ENCODE measurements around the gene SMAD4. TPM values are rescaled to one million over a fixed set of nuclear protein-coding genes. Genes with fewer than 3 reads are reported as not detected.

SMAD4 gene
- total RNA-seq, 1 donor from 2014 or later = 152 TPM

DNA sequence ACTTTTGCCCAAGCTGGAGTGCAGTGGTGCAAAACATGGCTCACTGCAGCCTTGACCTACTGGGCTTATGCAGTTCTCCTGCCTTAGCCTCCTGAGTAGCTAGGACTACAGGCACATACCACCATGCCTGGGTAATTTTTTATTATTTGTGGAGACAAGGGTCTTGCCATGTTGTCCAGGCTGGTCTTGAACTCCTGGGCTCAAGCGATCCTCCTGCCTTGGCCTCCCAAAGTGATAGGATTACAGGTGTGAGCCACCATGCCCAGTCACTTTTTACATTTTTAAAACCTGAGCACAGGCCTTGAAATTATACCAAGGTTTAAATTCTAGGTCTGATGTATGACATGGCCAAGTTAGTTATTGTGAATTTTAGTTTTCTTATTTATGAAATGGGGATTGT is 18.2 kb downstream of the SMAD4 start:
- no peaks in the 10 kb centered on the region for H3K9me3 Mint-ChIP-seq
- no peaks in the 10 kb centered on the region for H3K27me3 Mint-ChIP-seq (ENCODE audit: low read depth)
- H3K4me1 Mint-ChIP-seq = peaks cover 12% of the 10 kb centered on the region
- no peak for DNase-seq (ENCODE audit: low spot score in 2 of 2, unreplicated experiment in 2 of 2)
- no peak overlapping the region for H3K4me3 Mint-ChIP-seq
- TF ChIP-seq, protein P1, sequence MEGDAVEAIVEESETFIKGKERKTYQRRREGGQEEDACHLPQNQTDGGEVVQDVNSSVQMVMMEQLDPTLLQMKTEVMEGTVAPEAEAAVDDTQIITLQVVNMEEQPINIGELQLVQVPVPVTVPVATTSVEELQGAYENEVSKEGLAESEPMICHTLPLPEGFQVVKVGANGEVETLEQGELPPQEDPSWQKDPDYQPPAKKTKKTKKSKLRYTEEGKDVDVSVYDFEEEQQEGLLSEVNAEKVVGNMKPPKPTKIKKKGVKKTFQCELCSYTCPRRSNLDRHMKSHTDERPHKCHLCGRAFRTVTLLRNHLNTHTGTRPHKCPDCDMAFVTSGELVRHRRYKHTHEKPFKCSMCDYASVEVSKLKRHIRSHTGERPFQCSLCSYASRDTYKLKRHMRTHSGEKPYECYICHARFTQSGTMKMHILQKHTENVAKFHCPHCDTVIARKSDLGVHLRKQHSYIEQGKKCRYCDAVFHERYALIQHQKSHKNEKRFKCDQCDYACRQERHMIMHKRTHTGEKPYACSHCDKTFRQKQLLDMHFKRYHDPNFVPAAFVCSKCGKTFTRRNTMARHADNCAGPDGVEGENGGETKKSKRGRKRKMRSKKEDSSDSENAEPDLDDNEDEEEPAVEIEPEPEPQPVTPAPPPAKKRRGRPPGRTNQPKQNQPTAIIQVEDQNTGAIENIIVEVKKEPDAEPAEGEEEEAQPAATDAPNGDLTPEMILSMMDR (IDR thresholded peaks at IDR 0.05; ENCODE audit: unreplicated experiment) = no peak
- no peak overlapping the region for H3K27ac Mint-ChIP-seq
- peaks cover 19% of the 10 kb centered on the region for H3K36me3 Mint-ChIP-seq

DNA sequence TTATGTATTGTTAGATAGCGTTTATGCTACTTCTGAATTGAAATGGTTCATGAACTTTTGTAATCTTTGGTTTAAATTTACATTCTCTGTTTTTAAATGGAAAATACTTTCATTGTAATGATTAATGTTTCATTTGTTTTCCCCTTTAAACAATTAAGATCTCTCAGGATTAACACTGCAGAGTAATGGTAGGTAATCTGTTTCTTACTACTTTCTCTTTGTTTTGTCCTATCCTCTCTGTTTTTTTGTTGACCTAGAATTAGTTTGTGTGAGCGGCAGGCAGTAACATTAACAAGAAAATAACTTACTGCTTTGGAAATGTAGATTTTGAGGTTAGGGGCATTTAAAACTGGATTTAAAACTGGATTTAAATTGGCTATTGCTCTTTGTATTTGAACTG is 19.1 kb downstream of the SMAD4 start:
- H3K4me3 Mint-ChIP-seq = no peak overlapping the region
- no peaks in the 10 kb centered on the region for H3K27me3 Mint-ChIP-seq (ENCODE audit: low read depth)
- no peak for DNase-seq (ENCODE audit: low spot score in 2 of 2, unreplicated experiment in 2 of 2)
- TF ChIP-seq, protein P1 (IDR thresholded peaks at IDR 0.05; ENCODE audit: unreplicated experiment) = no peak
- H3K4me1 Mint-ChIP-seq = peaks cover 12% of the 10 kb centered on the region
- peak overlapping the region; percentile 61 for H3K27ac Mint-ChIP-seq
- H3K36me3 Mint-ChIP-seq = peaks cover 19% of the 10 kb centered on the region
- no peaks in the 10 kb centered on the region for H3K9me3 Mint-ChIP-seq

DNA sequence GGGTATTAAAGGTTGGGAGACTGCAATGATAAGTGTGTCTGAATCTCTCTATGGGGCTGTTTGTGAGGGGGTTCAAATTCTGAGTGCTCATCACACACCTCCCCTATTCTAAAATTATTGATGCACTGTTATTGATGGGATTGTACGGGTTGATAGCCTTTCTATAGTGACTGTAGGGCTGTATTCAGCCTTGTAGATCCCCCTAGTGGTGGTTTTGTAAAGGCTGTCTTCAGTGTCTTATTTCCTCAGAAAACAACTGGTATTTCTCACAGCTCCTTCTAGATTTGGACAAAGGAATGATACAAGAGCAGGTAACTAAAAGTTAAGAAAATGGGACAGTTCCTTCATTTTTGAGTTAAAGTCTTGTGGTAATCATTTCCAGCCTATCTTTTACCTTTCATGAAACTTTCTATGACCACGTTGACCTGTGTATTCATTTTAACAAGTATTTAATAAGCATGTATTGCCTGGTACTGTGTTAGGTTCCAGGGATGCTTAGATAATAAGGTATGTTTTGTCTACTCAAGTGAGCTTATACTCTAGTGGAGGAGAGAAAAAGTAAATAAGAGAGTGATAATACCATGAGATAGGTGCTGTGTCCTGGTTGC is 21.2 kb downstream of the SMAD4 start:
- H3K4me3 Mint-ChIP-seq = no peak overlapping the region
- TF ChIP-seq, protein P1 (IDR thresholded peaks at IDR 0.05; ENCODE audit: unreplicated experiment) = peak; percentile 64
- no peaks in the 10 kb centered on the region for H3K27me3 Mint-ChIP-seq (ENCODE audit: low read depth)
- H3K9me3 Mint-ChIP-seq = no peaks in the 10 kb centered on the region
- no peak for DNase-seq (ENCODE audit: low spot score in 2 of 2, unreplicated experiment in 2 of 2)
- H3K27ac Mint-ChIP-seq = no peak overlapping the region
- H3K36me3 Mint-ChIP-seq = peaks cover 23% of the 10 kb centered on the region
- no peaks in the 10 kb centered on the region for H3K4me1 Mint-ChIP-seq

DNA sequence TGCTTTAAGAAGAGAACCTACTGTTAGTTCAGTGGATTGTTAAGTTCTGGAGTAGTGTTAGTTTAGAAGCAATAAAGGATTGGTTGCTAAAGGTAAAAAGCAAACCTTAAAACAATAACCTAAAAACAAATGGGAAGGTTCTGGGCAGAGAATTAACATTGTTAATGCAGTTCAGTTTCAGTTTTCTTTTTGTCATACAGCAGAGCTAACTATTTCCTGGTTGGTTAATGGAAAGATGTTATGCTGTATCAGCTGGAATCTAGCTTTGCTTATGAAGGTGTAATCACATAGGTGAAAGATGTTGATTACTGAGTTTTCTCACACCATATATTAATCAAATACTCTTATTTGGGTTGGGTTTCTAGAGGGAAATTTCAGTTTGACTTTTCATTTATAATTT is 23.8 kb downstream of the SMAD4 start:
- no peak for DNase-seq (ENCODE audit: low spot score in 2 of 2, unreplicated experiment in 2 of 2)
- Mint-ChIP-seq H3K36me3 (peaks cover 20% of the 10 kb centered on the region), H3K27me3 (ENCODE audit: low read depth) (no peaks in the 10 kb centered on the region), H3K9me3 (no peaks in the 10 kb centered on the region), H3K27ac (peak overlapping the region; percentile 65), H3K4me1 (no peaks in the 10 kb centered on the region), H3K4me3 (no peak overlapping the region)
- TF ChIP-seq, protein P1 (IDR thresholded peaks at IDR 0.05; ENCODE audit: unreplicated experiment) = no peak

DNA sequence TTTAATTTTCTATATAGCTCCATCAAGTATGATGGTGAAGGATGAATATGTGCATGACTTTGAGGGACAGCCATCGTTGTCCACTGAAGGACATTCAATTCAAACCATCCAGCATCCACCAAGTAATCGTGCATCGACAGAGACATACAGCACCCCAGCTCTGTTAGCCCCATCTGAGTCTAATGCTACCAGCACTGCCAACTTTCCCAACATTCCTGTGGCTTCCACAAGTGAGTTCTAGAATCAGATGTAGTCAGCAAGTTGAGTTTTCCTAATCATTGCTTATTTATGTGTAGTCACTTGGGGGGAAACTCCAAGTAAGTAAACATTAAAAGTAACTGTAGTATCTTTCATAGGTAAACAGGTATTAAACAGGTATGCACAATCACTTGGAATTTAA is 24.8 kb downstream of the SMAD4 start:
- Mint-ChIP-seq H3K9me3 (no peaks in the 10 kb centered on the region), H3K36me3 (peaks cover 18% of the 10 kb centered on the region), H3K27ac (no peak overlapping the region), H3K27me3 (ENCODE audit: low read depth) (no peaks in the 10 kb centered on the region), H3K4me3 (no peak overlapping the region), H3K4me1 (no peaks in the 10 kb centered on the region)
- DNase-seq (ENCODE audit: low spot score in 2 of 2, unreplicated experiment in 2 of 2) = no peak
- TF ChIP-seq, protein P1 (IDR thresholded peaks at IDR 0.05; ENCODE audit: unreplicated experiment) = no peak

DNA sequence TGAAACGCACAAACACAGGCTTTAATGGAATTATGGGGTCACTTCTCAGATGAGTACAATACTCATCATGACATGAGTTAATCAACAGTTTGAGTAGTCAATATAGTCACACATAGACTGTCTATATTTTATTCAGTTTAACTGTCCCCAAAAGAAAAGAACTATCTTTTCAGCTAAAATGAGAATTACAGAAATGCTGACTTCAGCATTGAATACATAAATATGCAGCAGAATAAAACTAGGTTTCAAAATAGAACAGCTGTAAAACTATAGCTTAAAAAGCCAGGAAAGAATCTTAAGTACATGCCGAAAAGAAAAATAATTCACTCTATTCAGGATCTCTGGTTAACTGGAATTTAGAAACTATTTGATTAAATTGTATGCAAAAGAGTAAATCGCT is 30.0 kb downstream of the SMAD4 start:
- Mint-ChIP-seq H3K9me3 (peaks cover 5% of the 10 kb centered on the region), H3K4me1 (no peaks in the 10 kb centered on the region), H3K36me3 (peaks cover 26% of the 10 kb centered on the region), H3K27me3 (ENCODE audit: low read depth) (no peaks in the 10 kb centered on the region), H3K4me3 (no peak overlapping the region), H3K27ac (no peak overlapping the region)
- DNase-seq (ENCODE audit: low spot score in 2 of 2, unreplicated experiment in 2 of 2) = no peak
- TF ChIP-seq, protein P1 (IDR thresholded peaks at IDR 0.05; ENCODE audit: unreplicated experiment) = no peak
